H1 (cell line): Measurements from ENCODE around the gene CDCA4. TPM values are rescaled to one million over a fixed set of nuclear protein-coding genes. Genes with fewer than 3 reads are reported as not detected.

Experiments used
- CBX8 ChIP-seq: fragments of 300-800, 300-1000 bp; sonication (generic); IDR thresholded peaks from 2 replicates; pipeline ENCODE4 v1.7.1; 2016; ENCODE audit warnings: low read depth, low read length, borderline replicate concordance
- GABPA ChIP-seq: IDR thresholded peaks from 2 replicates; pipeline ENCODE4 v1.6.1; 2011; ENCODE audit warnings: mild to moderate bottlenecking, low read length, moderate library complexity, borderline replicate concordance; ENCODE audit not compliant: insufficient read depth
- KDM4A ChIP-seq: IDR thresholded peaks from one replicate; pipeline ENCODE4 v1.7.1; 2012; ENCODE audit warnings: low read depth, mild to moderate bottlenecking, moderate library complexity, low read length, inconsistent platforms; ENCODE audit not compliant: severe bottlenecking
- RBBP5 ChIP-seq: IDR thresholded peaks from 2 replicates; pipeline ENCODE4 v1.7.1; 2012; ENCODE audit warnings: low read depth, mild to moderate bottlenecking, inconsistent platforms, low read length, moderate library complexity, borderline replicate concordance
- SIN3A ChIP-seq, 2 experiments: IDR thresholded peaks in 1 of 2; conservative IDR thresholded peaks in 1 of 2; 2 replicates each; pipeline ENCODE4 v1.6.1; 2011 to 2012; ENCODE audit warnings: low read length in 2 of 2, improper control_type of control experiment in 1 of 2, low read depth in 1 of 2, mild to moderate bottlenecking in 1 of 2
- TEAD4 ChIP-seq: IDR thresholded peaks from 2 replicates; pipeline ENCODE4 v1.6.1; 2012; ENCODE audit warnings: low read depth, low read length, inconsistent platforms, mixed read lengths
- polyA plus RNA-seq, 7 experiments: library from polyadenylated mRNA; depleted of rRNA in 3 of 7; stranded (reverse) in 5 of 7; unstranded in 2 of 7; fragments of >200 nt in 5 of 7; fragments of 200-250 nt in 2 of 7; gene quantifications; 1 replicate in 5 of 7; 2 replicates in 1 of 7; 4 replicates in 1 of 7; pipeline versions ENCODE4 v1.2.1 to v1.2.3, GENCODE V29; 2011 to 2013; ENCODE audit warnings: missing spikeins in 2 of 7, mixed read lengths in 2 of 7
- total RNA-seq: library from RNA; stranded (reverse); fragmentation: NEBNext Ultra II Directional; extraction: Animal tissue kit (Norgen Biotek cat#: 25700); gene quantifications from 2 replicates; pipeline ENCODE4 v1.2.1, GENCODE V29; 2021

Gene CDCA4
- total and polyA plus RNA-seq, 2 of the 8 experiments (the other 6 are each of a cell fraction or from before 2014, with no cell fraction given): 49.9 to 62.4 TPM

GRCh38 chr14:104985675-104986486 lies 35.0 kb downstream of the CDCA4 start, which contains the start of gene CLBA1 (continued):
- TF ChIP-seq KDM4A: peak; percentile 58
- no peak for TF ChIP-seq CBX8
- TF ChIP-seq SIN3A (conservative IDR thresholded peaks at IDR 0.05 in 1 of 2, IDR thresholded peaks at IDR 0.05 in 1 of 2; ENCODE audit: low read depth in 1 of 2, low read length in 2 of 2): peak; percentile 77 to 93; a peak in 3 of 4 replicates
- TF ChIP-seq GABPA: peak; percentile 76
- no peak for TF ChIP-seq RBBP5
- no peak for TF ChIP-seq TEAD4
